Activated naive CD4-positive, alpha-beta T cell treated with Interleukin-2 at 50 U/mL for 16 hours (primary cell): Measurements from ENCODE around the gene SESN3.
"Not testable (repeated sequence)": the region's sequence is repeated elsewhere in the genome, so short reads cannot be mapped to it uniquely, and the experiment has no call there.

Source experiments
- DNase-seq: peaks from one replicate; pipeline ENCODE4 v3.0.0-alpha.2; 2020

SESN3 gene

GRCh38 chr11:95212609-95213008 is 18.4 kb downstream of the SESN3 start:
- no peak for DNase-seq

GRCh38 chr11:95209535-95209934 is 21.5 kb downstream of the SESN3 start:
- not testable (repeated sequence) for DNase-seq

GRCh38 chr11:95200781-95201457 is 30.1 kb downstream of the SESN3 start:
- no peak for DNase-seq

GRCh38 chr11:95195831-95196230 is 35.2 kb downstream of the SESN3 start:
- DNase-seq: no peak

GRCh38 chr11:95193541-95193940 is 37.5 kb downstream of the SESN3 start:
- DNase-seq: no peak

- no peak for DNase-seq
Observed at GRCh38 chr11:95192717-95193116, 38.3 kb downstream of the SESN3 start.

- no peak for DNase-seq
Observed at GRCh38 chr11:95187723-95188122, 43.3 kb downstream of the SESN3 start.

GRCh38 chr11:95182397-95182796 is 48.6 kb downstream of the SESN3 start:
- DNase-seq: no peak

- no peak for DNase-seq
Observed at GRCh38 chr11:95175818-95176380, 55.1 kb downstream of the SESN3 start.

GRCh38 chr11:95170294-95170693 is 60.7 kb downstream of the SESN3 start:
- no peak for DNase-seq

GRCh38 chr11:95166781-95167180 is 64.2 kb downstream of the SESN3 start:
- DNase-seq: no peak

- DNase-seq: no peak
Observed at GRCh38 chr11:95165638-95166037, 65.4 kb downstream of the SESN3 start.

GRCh38 chr11:95163106-95163505 is 67.9 kb downstream of the SESN3 start:
- DNase-seq: no peak

GRCh38 chr11:95161248-95161647 is 69.8 kb downstream of the SESN3 start:
- no peak for DNase-seq

- DNase-seq: no peak
Observed at GRCh38 chr11:95157824-95158223, 73.2 kb downstream of the SESN3 start.

GRCh38 chr11:95156916-95157541 is 74.0 kb downstream of the SESN3 start:
- DNase-seq: no peak

- no peak for DNase-seq
Observed at GRCh38 chr11:95156133-95156721, 74.8 kb downstream of the SESN3 start.

GRCh38 chr11:95155385-95155784 is 75.6 kb downstream of the SESN3 start:
- no peak for DNase-seq

- peak; percentile 66 for DNase-seq
Observed at GRCh38 chr11:95154514-95154913, 76.5 kb downstream of the SESN3 start.

- no peak for DNase-seq
Observed at GRCh38 chr11:95153857-95154246, 77.2 kb downstream of the SESN3 start.

- DNase-seq: peak; percentile 35
Observed at GRCh38 chr11:95152876-95153856, 77.8 kb downstream of the SESN3 start.

GRCh38 chr11:95150956-95151684 is 79.9 kb downstream of the SESN3 start:
- DNase-seq: peak; percentile 90
